Measurements from ENCODE around the gene DIP2C.
"Not testable (repeated sequence)": the region's sequence is repeated elsewhere in the genome, so short reads cannot be mapped to it uniquely, and the experiment has no call there.

GRCh38 chr10:596131-596530 is 93.3 kb downstream of the DIP2C start:
- TF ChIP-seq, protein P1, sequence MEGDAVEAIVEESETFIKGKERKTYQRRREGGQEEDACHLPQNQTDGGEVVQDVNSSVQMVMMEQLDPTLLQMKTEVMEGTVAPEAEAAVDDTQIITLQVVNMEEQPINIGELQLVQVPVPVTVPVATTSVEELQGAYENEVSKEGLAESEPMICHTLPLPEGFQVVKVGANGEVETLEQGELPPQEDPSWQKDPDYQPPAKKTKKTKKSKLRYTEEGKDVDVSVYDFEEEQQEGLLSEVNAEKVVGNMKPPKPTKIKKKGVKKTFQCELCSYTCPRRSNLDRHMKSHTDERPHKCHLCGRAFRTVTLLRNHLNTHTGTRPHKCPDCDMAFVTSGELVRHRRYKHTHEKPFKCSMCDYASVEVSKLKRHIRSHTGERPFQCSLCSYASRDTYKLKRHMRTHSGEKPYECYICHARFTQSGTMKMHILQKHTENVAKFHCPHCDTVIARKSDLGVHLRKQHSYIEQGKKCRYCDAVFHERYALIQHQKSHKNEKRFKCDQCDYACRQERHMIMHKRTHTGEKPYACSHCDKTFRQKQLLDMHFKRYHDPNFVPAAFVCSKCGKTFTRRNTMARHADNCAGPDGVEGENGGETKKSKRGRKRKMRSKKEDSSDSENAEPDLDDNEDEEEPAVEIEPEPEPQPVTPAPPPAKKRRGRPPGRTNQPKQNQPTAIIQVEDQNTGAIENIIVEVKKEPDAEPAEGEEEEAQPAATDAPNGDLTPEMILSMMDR (IDR thresholded peaks at IDR 0.05) = not testable (repeated sequence)
- not testable (repeated sequence) for TF ChIP-seq POLR2A (IDR thresholded peaks at IDR 0.05); POLR2AphosphoS5 (IDR thresholded peaks at IDR 0.05; ENCODE audit: insufficient read depth in 1 of 2, low read depth in 1 of 2)
